Caco-2 (cell line): Measurements from ENCODE around the gene DNM2. TPM values are rescaled to one million over a fixed set of nuclear protein-coding genes. Genes with fewer than 3 reads are reported as not detected.
A peak's percentile ranks its signal among the peaks of the same experiment; 100 is the strongest.

Experiments used
- BruUV-seq: library from RNA; stranded (reverse); fragments of 400-500 nt; replicated peaks from 2 replicates; lab custom pipeline; 2021; lab: Mats Ljungman, UMichigan
- CTCF ChIA-PET: fragments of 300-600 bp; sonication (Branson Sonifier 250); formaldehyde crosslinking; loops from one replicate; lab custom pipeline; 2022; ENCODE audit warnings: antibody characterized with exemption; lab: Charles Lee
- POLR2A ChIA-PET: fragments of 300-600 bp; sonication (Branson Sonifier 250); formaldehyde crosslinking; loops from one replicate; lab custom pipeline; 2022; ENCODE audit warnings: antibody characterized with exemption; lab: Charles Lee
- DNase-seq, 2 experiments: peaks; one replicate each; pipeline versions ENCODE4 v3.0.0 to v3.0.0-alpha.2; 2020 to 2022
- H3K27me3 ChIP-seq: replicated peaks from 2 replicates; pipeline ENCODE4 v1.6.0; 2011; ENCODE audit warnings: low read length; ENCODE audit not compliant: control insufficient read depth, insufficient read depth
- H3K36me3 ChIP-seq: 2 replicates; pipeline ENCODE4 v1.5.1; 2011; ENCODE audit warnings: low read length; ENCODE audit not compliant: control insufficient read depth, insufficient read depth
- H3K4me1 ChIP-seq: fragments of 250-450 bp; sonication (Bioruptor Pico); 2 replicates; pipeline ENCODE4 v1.5.1; 2020; ENCODE audit warnings: mild to moderate bottlenecking
- H3K4me3 ChIP-seq: 2 replicates; pipeline ENCODE4 v1.5.1; 2011; ENCODE audit warnings: low read depth, mild to moderate bottlenecking, control low read depth, low read length
- H3K9me3 ChIP-seq: fragments of 250-450 bp; sonication (Bioruptor Pico); 2 replicates; pipeline ENCODE4 v1.5.1; 2020; ENCODE audit warnings: mild to moderate bottlenecking, moderate library complexity
- H3K27ac Mint-ChIP-seq: one replicate; pipeline ENCODE4 v1.8.0; 2022; ENCODE audit warnings: mixed read lengths; ENCODE audit not compliant: unreplicated experiment
- H3K27me3 Mint-ChIP-seq: one replicate; pipeline ENCODE4 v1.8.0; 2022; ENCODE audit warnings: mixed read lengths; ENCODE audit not compliant: insufficient read depth, unreplicated experiment
- H3K36me3 Mint-ChIP-seq: one replicate; pipeline ENCODE4 v1.8.0; 2022; ENCODE audit warnings: mild to moderate bottlenecking, mixed read lengths; ENCODE audit not compliant: insufficient read depth, unreplicated experiment
- H3K4me1 Mint-ChIP-seq: one replicate; pipeline ENCODE4 v1.8.0; 2022; ENCODE audit warnings: low read depth, mixed read lengths; ENCODE audit not compliant: unreplicated experiment
- H3K4me3 Mint-ChIP-seq: one replicate; pipeline ENCODE4 v1.8.0; 2022; ENCODE audit warnings: mild to moderate bottlenecking, moderate library complexity, mixed read lengths; ENCODE audit not compliant: unreplicated experiment
- H3K9me3 Mint-ChIP-seq: one replicate; pipeline ENCODE4 v1.8.0; 2022; ENCODE audit warnings: mixed read lengths; ENCODE audit not compliant: unreplicated experiment
- intact Hi-C: fragments of 100-400 bp; cut with micrococcal nuclease; formaldehyde crosslinking; loops from one replicate; pipeline ENCODE4 v1.10.0; 2022; ENCODE audit not compliant: unreplicated experiment
- total RNA-seq: library from RNA; stranded (reverse); gene quantifications from 2 replicates; pipeline ENCODE4 v1.2.3, GENCODE V29; 2022
- TF ChIP-seq, protein P1 (sequence below), 2 experiments: fragments of 200-600 bp in 1 of 2; IDR thresholded peaks; 1 replicate in 1 of 2; 2 replicates in 1 of 2; pipeline versions ENCODE4 v1.5.1 to v1.8.0; 2011 to 2022; ENCODE audit warnings: antibody characterized with exemption in 1 of 2, control low read depth in 1 of 2, inconsistent platforms in 1 of 2, low read depth in 1 of 2, low read length in 1 of 2, mild to moderate bottlenecking in 1 of 2, moderate library complexity in 1 of 2; ENCODE audit not compliant: insufficient read depth in 1 of 2, severe bottlenecking in 1 of 2, unreplicated experiment in 1 of 2

The DNM2 gene
- total RNA-seq, 1 experiment from 2014 or later = 137 TPM

DNA sequence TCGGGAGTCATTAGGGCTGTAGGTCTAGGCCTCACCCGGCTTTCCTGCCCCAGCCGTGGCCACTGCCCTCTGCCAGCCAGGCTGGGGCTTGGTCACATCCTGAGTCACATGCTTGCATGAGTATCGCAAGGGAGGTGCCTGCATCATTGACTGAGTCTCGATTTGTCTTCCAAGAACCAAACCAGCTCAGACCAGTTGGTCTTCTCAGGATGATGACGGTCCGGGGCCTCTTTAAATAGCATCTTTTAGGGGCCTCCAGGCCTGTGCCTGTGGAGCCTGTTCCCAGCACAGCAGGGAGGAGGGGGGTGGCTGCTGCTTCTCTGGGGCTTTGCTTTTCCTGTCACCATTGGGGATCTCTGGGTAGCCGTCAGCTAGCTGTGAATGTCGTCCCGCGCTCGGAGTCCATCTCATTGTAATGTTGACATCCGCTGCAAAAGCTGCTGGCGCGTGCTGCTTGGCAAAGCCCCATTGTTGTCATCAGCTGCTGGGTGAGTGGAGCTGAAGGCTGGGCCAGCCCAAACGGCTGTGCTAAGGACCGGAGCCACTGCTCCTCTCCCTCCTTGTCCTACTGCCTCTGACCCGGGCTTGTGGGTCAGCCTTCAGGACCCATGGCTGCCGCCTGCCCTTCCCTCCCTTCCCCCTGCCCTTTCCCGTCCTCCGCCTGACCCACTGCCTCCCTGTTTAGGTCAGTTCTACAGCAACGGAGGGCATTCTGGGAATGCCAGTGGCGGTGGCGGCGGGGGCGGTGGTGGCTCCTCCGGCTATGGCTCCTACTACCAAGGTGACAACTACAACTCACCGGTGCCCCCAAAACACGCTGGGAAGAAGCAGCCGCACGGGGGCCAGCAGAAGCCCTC lies 31.0 kb upstream of the DNM2 start:
- TF ChIP-seq, protein P1, sequence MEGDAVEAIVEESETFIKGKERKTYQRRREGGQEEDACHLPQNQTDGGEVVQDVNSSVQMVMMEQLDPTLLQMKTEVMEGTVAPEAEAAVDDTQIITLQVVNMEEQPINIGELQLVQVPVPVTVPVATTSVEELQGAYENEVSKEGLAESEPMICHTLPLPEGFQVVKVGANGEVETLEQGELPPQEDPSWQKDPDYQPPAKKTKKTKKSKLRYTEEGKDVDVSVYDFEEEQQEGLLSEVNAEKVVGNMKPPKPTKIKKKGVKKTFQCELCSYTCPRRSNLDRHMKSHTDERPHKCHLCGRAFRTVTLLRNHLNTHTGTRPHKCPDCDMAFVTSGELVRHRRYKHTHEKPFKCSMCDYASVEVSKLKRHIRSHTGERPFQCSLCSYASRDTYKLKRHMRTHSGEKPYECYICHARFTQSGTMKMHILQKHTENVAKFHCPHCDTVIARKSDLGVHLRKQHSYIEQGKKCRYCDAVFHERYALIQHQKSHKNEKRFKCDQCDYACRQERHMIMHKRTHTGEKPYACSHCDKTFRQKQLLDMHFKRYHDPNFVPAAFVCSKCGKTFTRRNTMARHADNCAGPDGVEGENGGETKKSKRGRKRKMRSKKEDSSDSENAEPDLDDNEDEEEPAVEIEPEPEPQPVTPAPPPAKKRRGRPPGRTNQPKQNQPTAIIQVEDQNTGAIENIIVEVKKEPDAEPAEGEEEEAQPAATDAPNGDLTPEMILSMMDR (IDR thresholded peaks at IDR 0.05; ENCODE audit: insufficient read depth in 1 of 2, low read depth in 1 of 2, low read length in 1 of 2, severe bottlenecking in 1 of 2, unreplicated experiment in 1 of 2) = no peak
- H3K4me1 Mint-ChIP-seq = no peaks in the 10 kb centered on the region
- ChIA-PET POLR2A (no interaction called here), CTCF (no interaction called here)
- no peak overlapping the region for H3K4me3 ChIP-seq
- no peak for DNase-seq
- no peaks in the 10 kb centered on the region for H3K9me3 ChIP-seq
- no peak overlapping the region for H3K4me3 Mint-ChIP-seq
- no peaks in the 10 kb centered on the region for H3K27me3 Mint-ChIP-seq
- peaks cover 97% of the 10 kb centered on the region for H3K36me3 Mint-ChIP-seq
- peaks cover 7% of the 10 kb centered on the region for H3K36me3 ChIP-seq
- no TSS peak for BruUV-seq
- intact Hi-C loops = no loop called here
- H3K4me1 ChIP-seq = no peaks in the 10 kb centered on the region
- H3K9me3 Mint-ChIP-seq = no peaks in the 10 kb centered on the region
- no peak overlapping the region for H3K27ac Mint-ChIP-seq
- no peaks in the 10 kb centered on the region for H3K27me3 ChIP-seq

DNA sequence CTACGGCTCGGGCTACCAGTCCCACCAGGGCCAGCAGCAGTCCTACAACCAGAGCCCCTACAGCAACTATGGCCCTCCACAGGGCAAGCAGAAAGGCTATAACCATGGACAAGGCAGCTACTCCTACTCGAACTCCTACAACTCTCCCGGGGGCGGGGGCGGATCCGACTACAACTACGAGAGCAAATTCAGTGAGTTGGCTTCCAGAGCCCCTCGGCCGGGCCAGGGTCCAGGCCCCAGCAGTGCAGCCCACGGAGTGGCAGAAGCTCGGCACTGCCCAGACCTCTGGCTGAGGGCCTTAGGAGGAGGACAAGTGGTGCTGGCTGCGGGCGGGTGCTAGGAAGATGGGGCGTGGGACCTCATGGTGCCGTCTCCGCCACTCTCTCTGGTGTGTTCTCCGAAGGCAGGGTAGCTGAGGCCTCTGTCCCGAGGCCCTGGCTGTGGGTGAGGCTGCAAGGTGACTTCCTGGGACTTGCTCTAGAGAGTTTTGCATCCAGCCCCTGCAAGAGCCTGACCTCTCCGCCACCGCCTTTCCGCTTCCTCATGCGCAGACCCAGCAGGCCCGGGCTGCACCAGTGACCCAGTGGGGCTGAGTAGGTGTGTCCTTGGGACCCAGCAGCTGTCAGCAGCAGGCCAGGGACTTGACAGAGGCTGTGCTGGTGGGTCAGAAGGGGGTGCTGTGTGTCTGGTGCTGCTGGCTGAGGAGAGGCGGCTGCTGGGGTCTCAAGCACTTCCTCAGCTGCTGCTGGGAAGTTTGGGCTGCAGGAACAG lies 30.2 kb upstream of the DNM2 start:
- CTCF ChIA-PET = no interaction called here
- no TSS peak for BruUV-seq
- H3K4me3 Mint-ChIP-seq = no peak overlapping the region
- TF ChIP-seq, protein P1 (IDR thresholded peaks at IDR 0.05; ENCODE audit: insufficient read depth in 1 of 2, low read depth in 1 of 2, low read length in 1 of 2, severe bottlenecking in 1 of 2, unreplicated experiment in 1 of 2) = no peak
- no peaks in the 10 kb centered on the region for H3K27me3 Mint-ChIP-seq
- no peaks in the 10 kb centered on the region for H3K9me3 Mint-ChIP-seq
- peak overlapping the region; percentile 55 for H3K27ac Mint-ChIP-seq
- H3K4me3 ChIP-seq = no peak overlapping the region
- H3K4me1 ChIP-seq = no peaks in the 10 kb centered on the region
- intact Hi-C loops = no loop called here
- H3K27me3 ChIP-seq = no peaks in the 10 kb centered on the region
- no peak for DNase-seq
- peaks cover 3% of the 10 kb centered on the region for H3K36me3 ChIP-seq
- peaks cover 97% of the 10 kb centered on the region for H3K36me3 Mint-ChIP-seq
- POLR2A ChIA-PET = no interaction called here
- no peaks in the 10 kb centered on the region for H3K9me3 ChIP-seq
- no peaks in the 10 kb centered on the region for H3K4me1 Mint-ChIP-seq

DNA sequence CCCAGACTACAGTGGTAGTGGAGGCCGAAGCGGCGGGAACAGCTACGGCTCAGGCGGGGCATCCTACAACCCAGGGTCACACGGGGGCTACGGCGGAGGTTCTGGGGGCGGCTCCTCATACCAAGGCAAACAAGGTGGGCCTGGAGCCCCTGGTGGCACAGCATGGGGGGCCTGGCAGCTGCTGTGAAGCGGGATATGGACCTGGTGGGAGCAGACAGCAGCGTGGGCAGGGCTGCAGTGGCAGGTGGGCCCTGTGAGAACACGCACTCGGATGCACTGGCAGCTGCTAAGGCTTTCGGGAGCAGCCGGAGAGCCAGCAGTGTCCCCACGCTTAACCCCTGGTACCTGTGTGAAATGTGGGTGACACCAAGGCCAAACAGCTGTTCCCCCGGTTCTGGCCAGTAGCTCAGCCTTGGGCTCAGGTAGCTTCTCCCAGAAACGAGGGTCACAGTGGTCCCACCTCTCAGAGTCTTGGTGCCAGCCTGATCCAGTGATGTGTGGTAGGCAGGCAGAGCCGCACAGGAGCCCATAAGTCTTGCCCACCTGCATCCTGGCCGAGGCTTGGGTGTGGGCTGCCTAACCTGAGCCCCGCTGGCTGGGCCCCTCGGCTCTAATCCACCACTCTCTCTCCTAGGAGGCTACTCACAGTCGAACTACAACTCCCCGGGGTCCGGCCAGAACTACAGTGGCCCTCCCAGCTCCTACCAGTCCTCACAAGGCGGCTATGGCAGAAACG lies 29.2 kb upstream of the DNM2 start:
- Histone ChIP-seq H3K4me3 (no peak overlapping the region), H3K9me3 (no peaks in the 10 kb centered on the region), H3K27me3 (no peaks in the 10 kb centered on the region), H3K4me1 (no peaks in the 10 kb centered on the region), H3K36me3 (peaks cover 3% of the 10 kb centered on the region)
- ChIA-PET POLR2A (no interaction called here), CTCF (interaction anchor here (0.6 kb wide), 1 partner anchor 12 kb away, joined by 5 read pairs; no protein-coding TSS in a partner anchor)
- peaks cover 89% of the 10 kb centered on the region for H3K36me3 Mint-ChIP-seq
- H3K9me3 Mint-ChIP-seq = no peaks in the 10 kb centered on the region
- peak overlapping the region; percentile 55 for H3K27ac Mint-ChIP-seq
- no peak for DNase-seq
- BruUV-seq = no TSS peak
- peak overlapping the region; percentile 10 for H3K4me3 Mint-ChIP-seq
- no peaks in the 10 kb centered on the region for H3K27me3 Mint-ChIP-seq
- intact Hi-C loops = no loop called here
- TF ChIP-seq, protein P1 (IDR thresholded peaks at IDR 0.05; ENCODE audit: insufficient read depth in 1 of 2, low read depth in 1 of 2, low read length in 1 of 2, severe bottlenecking in 1 of 2, unreplicated experiment in 1 of 2) = no peak
- no peaks in the 10 kb centered on the region for H3K4me1 Mint-ChIP-seq
